ENCODE data around the gene NPIPB8. TPM values are rescaled to one million over a fixed set of nuclear protein-coding genes. Genes with fewer than 3 reads are reported as not detected.
A peak's percentile ranks its signal among the peaks of the same experiment; 100 is the strongest.
"Not testable (repeated sequence)": the region's sequence is repeated elsewhere in the genome, so short reads cannot be mapped to it uniquely, and the experiment has no call there.

Gene NPIPB8
- total and polyA plus RNA-seq, 5 experiments from 2014 or later = 0.53 to 5.4 (median 4.5) TPM; not detected in 2

DNA sequence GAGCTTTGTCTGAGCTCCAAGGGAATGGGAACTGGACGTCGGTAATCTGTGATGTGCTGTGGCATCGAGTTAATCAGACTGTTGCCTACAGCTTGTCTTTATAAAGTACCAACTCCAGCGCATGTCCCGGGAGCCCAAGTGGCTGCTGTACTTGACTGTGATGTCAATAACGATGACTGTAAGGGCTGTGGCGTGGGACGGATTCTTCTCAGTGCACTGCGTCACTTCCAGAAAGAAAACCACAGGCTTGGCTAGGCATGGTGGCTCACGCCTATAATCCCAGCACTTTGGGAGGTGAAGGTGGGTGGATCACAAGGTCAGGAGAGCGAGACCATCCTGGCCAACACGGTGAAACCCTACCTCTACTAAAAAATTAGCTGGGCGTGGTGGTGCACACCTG lies 51.6 kb downstream of the NPIPB8 start:
- DNase-seq, H3K4me1 Mint-ChIP-seq, H3K27me3 Mint-ChIP-seq, H3K36me3 Mint-ChIP-seq, POLR2A ChIA-PET, H3K4me3 Mint-ChIP-seq, H3K27ac Mint-ChIP-seq, H3K9me3 Mint-ChIP-seq: not testable (repeated sequence)
- ATAC-seq = peak; percentile 15 to 39

DNA sequence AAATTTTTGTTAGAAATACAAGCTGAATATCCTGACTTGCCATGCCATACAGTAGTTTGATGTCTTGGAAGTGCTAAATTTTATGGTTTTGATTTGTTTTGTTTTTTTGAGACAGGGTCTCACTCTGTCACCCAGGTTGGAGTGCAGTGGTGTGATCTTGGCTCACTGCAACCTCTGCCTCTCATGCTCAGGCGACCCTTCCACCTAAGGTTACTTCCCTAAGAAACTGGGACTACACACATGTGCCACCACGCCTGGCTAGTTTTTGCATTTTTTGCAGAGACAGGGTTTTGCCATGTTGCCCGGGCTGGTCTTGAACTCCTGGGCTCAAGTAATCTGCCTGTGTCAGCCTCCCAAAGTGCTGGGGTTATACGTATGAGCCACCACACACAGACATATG lies 53.9 kb downstream of the NPIPB8 start:
- POLR2A ChIA-PET, H3K4me1 Mint-ChIP-seq, DNase-seq, H3K9me3 Mint-ChIP-seq, H3K36me3 Mint-ChIP-seq, H3K27me3 Mint-ChIP-seq, H3K27ac Mint-ChIP-seq, ATAC-seq, H3K4me3 Mint-ChIP-seq: not testable (repeated sequence)

DNA sequence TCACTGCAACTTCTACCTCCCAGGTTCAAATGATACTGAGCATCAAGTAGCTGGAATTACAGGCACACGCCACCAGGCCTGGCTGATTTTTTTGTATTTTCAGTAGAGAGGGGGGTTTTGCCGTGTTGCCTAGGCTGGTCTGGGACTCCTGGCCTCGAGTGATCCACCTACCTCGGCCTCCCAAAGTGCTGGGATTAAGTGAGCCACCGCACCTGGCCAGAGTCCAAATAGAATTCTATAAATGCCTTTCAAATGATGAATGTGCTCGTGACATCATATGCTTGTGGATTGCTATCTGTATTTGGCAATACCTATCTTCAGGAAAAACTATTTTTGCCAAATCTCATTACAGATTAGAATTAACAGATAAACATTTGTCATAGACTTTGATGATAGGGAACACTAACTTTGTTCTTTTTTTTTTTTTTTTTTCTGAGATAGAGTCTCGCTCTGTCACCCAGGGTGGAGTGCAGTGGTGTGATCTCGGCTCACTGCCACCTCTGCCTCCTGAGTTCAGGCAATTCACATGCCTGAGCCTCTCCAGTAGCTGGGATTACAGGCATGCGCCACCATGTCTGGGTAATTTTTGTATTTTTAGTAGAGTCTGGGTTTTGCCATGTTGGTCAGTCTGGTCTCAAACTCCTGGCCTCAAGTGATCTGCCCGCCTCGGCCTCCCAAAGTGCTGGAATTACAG lies 55.5 kb downstream of the NPIPB8 start:
- H3K27me3 Mint-ChIP-seq, ATAC-seq, H3K4me1 Mint-ChIP-seq, H3K27ac Mint-ChIP-seq, H3K4me3 Mint-ChIP-seq, DNase-seq, H3K36me3 Mint-ChIP-seq, POLR2A ChIA-PET, H3K9me3 Mint-ChIP-seq: not testable (repeated sequence)

DNA sequence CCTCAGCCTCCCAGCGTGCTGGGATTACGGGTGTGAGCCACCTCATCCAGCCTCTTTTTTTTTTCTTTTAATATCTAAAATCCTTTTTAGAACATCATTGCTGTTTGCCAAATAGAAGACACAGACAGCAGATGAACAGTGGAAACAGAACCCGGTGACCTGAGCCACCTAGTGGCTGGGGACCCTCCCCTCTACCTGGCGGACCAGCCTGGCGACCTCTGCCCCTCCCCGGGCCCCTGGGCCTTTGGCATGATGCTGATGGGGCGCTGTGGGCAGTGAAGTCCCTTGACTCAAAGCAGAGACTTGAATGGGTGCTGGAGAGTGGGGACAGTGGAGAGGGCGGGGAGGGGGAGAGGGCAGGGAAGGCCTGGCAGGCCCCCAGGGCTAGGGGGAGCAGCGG lies 61.9 kb downstream of the NPIPB8 start:
- POLR2A ChIA-PET, H3K27ac Mint-ChIP-seq, H3K9me3 Mint-ChIP-seq, H3K4me3 Mint-ChIP-seq, H3K4me1 Mint-ChIP-seq, H3K27me3 Mint-ChIP-seq, H3K36me3 Mint-ChIP-seq, DNase-seq, ATAC-seq: not testable (repeated sequence)

DNA sequence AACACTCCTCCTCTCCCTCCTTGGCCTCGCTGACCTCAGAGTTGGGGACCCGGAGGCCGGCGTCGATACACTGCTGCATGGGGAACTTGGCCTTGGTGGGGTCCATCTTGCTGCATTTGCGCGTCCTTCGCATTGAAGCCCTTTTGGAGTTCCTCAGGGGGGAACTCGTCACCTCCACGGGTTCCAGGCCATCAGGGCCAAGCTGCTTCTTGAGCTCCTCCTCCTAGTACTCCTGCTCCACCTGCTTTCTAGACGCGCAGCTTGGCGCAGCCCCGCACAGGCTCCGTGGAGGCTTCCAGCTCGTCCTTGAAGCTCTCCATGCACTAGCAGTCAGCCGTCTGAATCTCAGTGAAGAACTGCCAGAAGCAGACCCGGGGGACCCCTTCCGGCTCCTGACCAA lies 62.5 kb downstream of the NPIPB8 start:
- H3K4me1 Mint-ChIP-seq, H3K4me3 Mint-ChIP-seq, H3K27ac Mint-ChIP-seq, ATAC-seq, POLR2A ChIA-PET, H3K9me3 Mint-ChIP-seq, H3K36me3 Mint-ChIP-seq, DNase-seq, H3K27me3 Mint-ChIP-seq: not testable (repeated sequence)

DNA sequence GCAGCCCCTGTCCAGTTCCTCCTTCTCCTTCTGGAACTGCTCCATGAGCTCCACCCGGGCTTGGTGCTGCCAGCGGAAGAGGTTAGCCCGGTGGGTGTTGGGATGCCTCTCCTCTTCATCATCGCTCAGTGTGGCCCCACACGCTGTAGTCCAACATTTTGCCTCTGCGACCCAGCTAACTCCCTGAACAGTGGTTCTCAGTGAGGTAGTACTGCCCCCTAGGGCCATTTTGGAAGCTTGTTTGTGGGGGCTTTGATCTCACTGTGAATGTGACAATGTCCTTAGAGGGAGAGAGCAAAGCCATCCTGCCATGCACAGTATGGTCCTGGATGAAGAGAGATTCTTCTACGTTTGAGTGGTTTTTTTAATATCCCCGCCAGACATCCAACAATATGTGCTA lies 63.5 kb downstream of the NPIPB8 start:
- H3K9me3 Mint-ChIP-seq, DNase-seq, H3K27ac Mint-ChIP-seq, H3K36me3 Mint-ChIP-seq, ATAC-seq, H3K4me1 Mint-ChIP-seq, H3K4me3 Mint-ChIP-seq, H3K27me3 Mint-ChIP-seq, POLR2A ChIA-PET: not testable (repeated sequence)

DNA sequence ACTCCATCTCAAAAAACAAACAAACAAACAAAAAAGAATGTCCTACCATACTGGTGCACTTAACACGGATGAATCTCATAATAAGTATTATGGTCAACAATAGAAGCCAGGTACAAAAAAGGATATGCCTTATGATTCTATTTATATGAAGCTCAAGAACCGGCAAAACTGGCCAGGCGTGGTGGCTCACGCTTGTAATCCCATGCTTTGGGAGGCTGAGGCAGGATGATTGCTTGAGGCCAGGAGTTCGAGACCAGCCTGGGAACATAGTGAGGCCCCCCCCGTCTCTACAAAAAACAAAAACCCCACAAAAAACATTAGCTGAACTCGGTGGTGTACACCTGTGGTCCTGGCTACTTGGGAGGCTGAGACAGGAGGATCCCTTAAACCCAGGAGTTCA lies 66.4 kb downstream of the NPIPB8 start:
- DNase-seq, POLR2A ChIA-PET, H3K4me1 Mint-ChIP-seq, H3K27me3 Mint-ChIP-seq, H3K27ac Mint-ChIP-seq, ATAC-seq, H3K36me3 Mint-ChIP-seq, H3K4me3 Mint-ChIP-seq, H3K9me3 Mint-ChIP-seq: not testable (repeated sequence)

Other genes with a start within 250 kb of the NPIPB8 start
- gene EIF3CL, start 234.2 kb upstream of the NPIPB8 start, total RNA-seq = 10 to 100 TPM; 17.5 to 19.0 TPM
- 10 to 100 TPM; 24.1 to 46.0 (median 29.7) TPM for gene EIF3CL, start 234.2 kb upstream of the NPIPB8 start, polyA plus RNA-seq
- under 1 TPM; 0.68 to 0.69 TPM for gene NPIPB7, start 165.7 kb upstream of the NPIPB8 start, total RNA-seq
- gene NPIPB7, start 165.7 kb upstream of the NPIPB8 start, polyA plus RNA-seq = under 1 TPM in 1 of 3 donors, not detected in 2; 0.27 TPM
- gene CLN3, start 146.0 kb upstream of the NPIPB8 start, total RNA-seq = 10 to 100 TPM; 71.0 to 79.6 TPM
- gene CLN3, start 146.0 kb upstream of the NPIPB8 start, polyA plus RNA-seq = 10 to 100 TPM; 16.2 to 27.2 (median 17.2) TPM
- 1 to 10 TPM; 7.6 to 9.0 TPM for gene APOBR, start 143.4 kb upstream of the NPIPB8 start, total RNA-seq
- 1 to 10 TPM in 1 of 3 donors, under 1 TPM in 2; 0.38 to 1.1 (median 0.76) TPM for gene APOBR, start 143.4 kb upstream of the NPIPB8 start, polyA plus RNA-seq
- not detected for gene IL27, start 131.2 kb upstream of the NPIPB8 start, total RNA-seq
- not detected for gene IL27, start 131.2 kb upstream of the NPIPB8 start, polyA plus RNA-seq
- under 1 TPM in 1 of 2 experiments, not detected in 1; 0.05 TPM for gene NUPR1, start 99.1 kb upstream of the NPIPB8 start, total RNA-seq
- gene NUPR1, start 99.1 kb upstream of the NPIPB8 start, polyA plus RNA-seq = not detected
- gene SGF29, start 84.1 kb upstream of the NPIPB8 start, total RNA-seq = 10 to 100 TPM; 68.3 to 73.0 TPM
- gene SGF29, start 84.1 kb upstream of the NPIPB8 start, polyA plus RNA-seq = 10 to 100 TPM; 48.3 to 71.7 (median 50.4) TPM
- 1 to 10 TPM in 1 of 2 experiments, under 1 TPM in 1; 0.66 to 2.1 TPM for gene SULT1A2, start 41.0 kb upstream of the NPIPB8 start, total RNA-seq
- gene SULT1A2, start 41.0 kb upstream of the NPIPB8 start, polyA plus RNA-seq = not detected
- 10 to 100 TPM; 20.5 to 20.9 TPM for gene SULT1A1, start 28.0 kb upstream of the NPIPB8 start, total RNA-seq
- 10 to 100 TPM in 1 of 3 donors, 1 to 10 TPM in 2; 3.3 to 12.6 (median 9.7) TPM for gene SULT1A1, start 28.0 kb upstream of the NPIPB8 start, polyA plus RNA-seq
- gene EIF3C, start 73.4 kb downstream of the NPIPB8 start, total RNA-seq = 100 to 1,000 TPM; 271 to 279 TPM
- gene EIF3C, start 73.4 kb downstream of the NPIPB8 start, polyA plus RNA-seq = 100 to 1,000 TPM; 208 to 320 (median 221) TPM
- gene NPIPB9, start 113.7 kb downstream of the NPIPB8 start, total RNA-seq = 1 to 10 TPM; 5.8 to 6.2 TPM
- gene NPIPB9, start 113.7 kb downstream of the NPIPB8 start, polyA plus RNA-seq = under 1 TPM in 2 of 3 donors, not detected in 1; 0.25 to 0.53 TPM
- gene ATXN2L, start 184.9 kb downstream of the NPIPB8 start, total RNA-seq = 100 to 1,000 TPM; 310 to 339 TPM
- gene ATXN2L, start 184.9 kb downstream of the NPIPB8 start, polyA plus RNA-seq = 10 to 100 TPM; 14.2 to 28.4 (median 19.5) TPM
- gene TUFM, start 208.3 kb downstream of the NPIPB8 start, total RNA-seq = 100 to 1,000 TPM; 117 to 120 TPM
- gene TUFM, start 208.3 kb downstream of the NPIPB8 start, polyA plus RNA-seq = 100 to 1,000 TPM; 141 to 155 (median 152) TPM
- gene SH2B1, start 225.8 kb downstream of the NPIPB8 start, total RNA-seq = 100 to 1,000 TPM; 110 to 117 TPM
- 1 to 10 TPM; 1.1 to 2.5 (median 2.2) TPM for gene SH2B1, start 225.8 kb downstream of the NPIPB8 start, polyA plus RNA-seq
- 1 to 10 TPM in 1 of 2 experiments, under 1 TPM in 1; 0.58 to 1.2 TPM for gene ATP2A1, start 240.4 kb downstream of the NPIPB8 start, total RNA-seq
- not detected for gene ATP2A1, start 240.4 kb downstream of the NPIPB8 start, polyA plus RNA-seq

Measured in naive thymus-derived CD8-positive, alpha-beta T cell (primary cell).